WTC11 (cell line): ENCODE results near the gene MYMX. TPM values are rescaled to one million over a fixed set of nuclear protein-coding genes. Genes with fewer than 3 reads are reported as not detected.

Source experiments
- ATAC-seq: fragments of 200-7000 bp; cut with Tn5 transposase; 2 replicates; pipeline ENCODE4 v1.10.0; 2021; ENCODE audit warnings: mild to moderate bottlenecking, moderate library complexity
- CTCF ChIA-PET: fragments of 300-600 bp; sonication (Branson Sonifier 250); formaldehyde crosslinking; loops from one replicate; lab custom pipeline; 2021; ENCODE audit warnings: antibody characterized with exemption; lab: Charles Lee
- POLR2A ChIA-PET: fragments of 350-600 bp; sonication (Branson Sonifier 250); formaldehyde crosslinking; loops from one replicate; lab custom pipeline; 2021; ENCODE audit warnings: antibody characterized with exemption; lab: Charles Lee
- DNase-seq: peaks from one replicate; pipeline ENCODE4 v3.0.0; 2021; ENCODE audit warnings: low spot score
- H3K27ac Mint-ChIP-seq: 2 replicates; pipeline ENCODE4 v1.8.0; 2021; ENCODE audit warnings: mixed read lengths
- H3K27me3 Mint-ChIP-seq: 2 replicates; pipeline ENCODE4 v1.8.0; 2021; ENCODE audit warnings: low read depth, mild to moderate bottlenecking, moderate library complexity, mixed read lengths
- H3K36me3 Mint-ChIP-seq: 2 replicates; pipeline ENCODE4 v1.8.0; 2021; ENCODE audit warnings: mixed read lengths
- H3K4me1 Mint-ChIP-seq: 2 replicates; pipeline ENCODE4 v1.8.0; 2022; ENCODE audit warnings: mixed read lengths
- H3K4me3 Mint-ChIP-seq: 2 replicates; pipeline ENCODE4 v1.8.0; 2021; ENCODE audit warnings: mild to moderate bottlenecking, moderate library complexity, mixed read lengths
- H3K9me3 Mint-ChIP-seq: 2 replicates; pipeline ENCODE4 v1.8.0; 2021; ENCODE audit warnings: mixed read lengths
- AR ChIP-seq: fragments of 250-450 bp; sonication (Bioruptor Pico); IDR thresholded peaks from 2 replicates; pipeline ENCODE4 v1.9.0; 2021; ENCODE audit warnings: mild to moderate bottlenecking
- ARID4B ChIP-seq: sonication (generic); formaldehyde crosslinking; IDR thresholded peaks from 2 replicates; pipeline ENCODE4 v1.8.0; 2023; ENCODE audit warnings: missing genetic modification reagents, mild to moderate bottlenecking, borderline replicate concordance
- CBFB ChIP-seq: sonication (generic); formaldehyde crosslinking; IDR thresholded peaks from 2 replicates; pipeline ENCODE4 v1.8.1; 2022; ENCODE audit warnings: mild to moderate bottlenecking, low read depth, missing genetic modification reagents
- CTCF ChIP-seq: fragments of 200-600 bp; IDR thresholded peaks from 2 replicates; pipeline ENCODE4 v1.8.0; 2022; ENCODE audit warnings: antibody characterized with exemption
- E2F5 ChIP-seq: sonication (generic); formaldehyde crosslinking; IDR thresholded peaks from 2 replicates; pipeline ENCODE4 v1.8.1; 2022; ENCODE audit warnings: mild to moderate bottlenecking, moderate library complexity, missing genetic modification reagents
- ELF4 ChIP-seq: sonication (generic); formaldehyde crosslinking; IDR thresholded peaks from 2 replicates; pipeline ENCODE4 v1.8.1; 2022; ENCODE audit warnings: low read depth, mild to moderate bottlenecking, moderate library complexity, missing genetic modification reagents
- ESRRA ChIP-seq: sonication (generic); formaldehyde crosslinking; IDR thresholded peaks from 2 replicates; pipeline ENCODE4 v1.8.1; 2022; ENCODE audit warnings: mild to moderate bottlenecking, missing genetic modification reagents, borderline replicate concordance
- FOXK1 ChIP-seq: sonication (generic); formaldehyde crosslinking; IDR thresholded peaks from 2 replicates; pipeline ENCODE4 v1.8.0; 2022; ENCODE audit warnings: mild to moderate bottlenecking, moderate library complexity, missing genetic modification reagents
- NR1H2 ChIP-seq: sonication (generic); formaldehyde crosslinking; IDR thresholded peaks from 2 replicates; pipeline ENCODE4 v1.9.0; 2021; ENCODE audit warnings: mild to moderate bottlenecking, moderate library complexity, missing genetic modification reagents
- RELA ChIP-seq: sonication (generic); formaldehyde crosslinking; IDR thresholded peaks from 2 replicates; pipeline ENCODE4 v1.8.1; 2022; ENCODE audit warnings: missing genetic modification reagents, mild to moderate bottlenecking, borderline replicate concordance
- STAT6 ChIP-seq: sonication (generic); formaldehyde crosslinking; conservative IDR thresholded peaks from 2 replicates; pipeline ENCODE4 v1.8.1; 2023; ENCODE audit warnings: mild to moderate bottlenecking, low read depth, missing genetic modification reagents, moderate library complexity
- TEAD4 ChIP-seq: sonication (generic); formaldehyde crosslinking; IDR thresholded peaks from 2 replicates; pipeline ENCODE4 v1.8.0; 2022; ENCODE audit warnings: mild to moderate bottlenecking, missing genetic modification reagents
- USF1 ChIP-seq: sonication (generic); formaldehyde crosslinking; IDR thresholded peaks from 2 replicates; pipeline ENCODE4 v1.8.0; 2022; ENCODE audit warnings: mild to moderate bottlenecking, missing genetic modification reagents
- ZNF219 ChIP-seq: sonication (generic); formaldehyde crosslinking; IDR thresholded peaks from 2 replicates; pipeline ENCODE4 v1.8.0; 2023; ENCODE audit warnings: missing genetic modification reagents, mild to moderate bottlenecking, borderline replicate concordance
- ZNF317 ChIP-seq: sonication (generic); formaldehyde crosslinking; IDR thresholded peaks from 2 replicates; pipeline ENCODE4 v1.8.1; 2023; ENCODE audit warnings: low read depth, mild to moderate bottlenecking, moderate library complexity, missing genetic modification reagents, borderline replicate concordance
- ZNF512 ChIP-seq: sonication (generic); formaldehyde crosslinking; IDR thresholded peaks from 2 replicates; pipeline ENCODE4 v1.8.1; 2022; ENCODE audit warnings: missing genetic modification reagents, borderline replicate concordance
- total RNA-seq: library from RNA; stranded (reverse); gene quantifications from 3 replicates; pipeline ENCODE4 v1.2.3, GENCODE V29; 2021

Gene MYMX
- total RNA-seq, 1 experiment from 2014 or later, result 3.9 TPM

GRCh38 chr6:44169154-44169553 is 47.6 kb upstream of the MYMX start:
- H3K27me3 Mint-ChIP-seq, result peaks cover 5% of the 10 kb centered on the region; the same call in 1 of the 2 replicates
- no peak overlapping the region for H3K27ac Mint-ChIP-seq
- CTCF ChIA-PET, result interaction anchor here (0.5 to 2.7 kb wide), 7 partner anchors 33 to 144 kb away, joined by 3 to 14 read pairs (median 5); partner anchors contain the start of gene AARS2
- no peak for ATAC-seq
- H3K4me1 Mint-ChIP-seq, result peaks cover 31% of the 10 kb centered on the region
- POLR2A ChIA-PET, result interaction anchor here (1.0 kb wide), 1 partner anchor 50 kb away, joined by 4 read pairs; no protein-coding TSS in a partner anchor
- TF ChIP-seq RELA (CRISPR knock-in tag), result no peak
- no peak for TF ChIP-seq CTCF
- no peak for TF ChIP-seq USF1 (CRISPR knock-in tag)
- TF ChIP-seq CBFB (CRISPR knock-in tag), result no peak
- TF ChIP-seq ESRRA (CRISPR knock-in tag), result no peak
- TF ChIP-seq NR1H2 (CRISPR knock-in tag), result no peak
- TF ChIP-seq STAT6, result no peak
- no peak for TF ChIP-seq AR
- no peak for TF ChIP-seq TEAD4
- TF ChIP-seq ELF4 (CRISPR knock-in tag), result no peak
- TF ChIP-seq ZNF317 (CRISPR knock-in tag), result no peak
- no peak for TF ChIP-seq FOXK1
- TF ChIP-seq ZNF512 (CRISPR knock-in tag), result no peak
- TF ChIP-seq E2F5 (CRISPR knock-in tag), result no peak
- no peak for TF ChIP-seq ARID4B
- TF ChIP-seq ZNF219 (CRISPR knock-in tag), result no peak
- DNase-seq, result no peak
- H3K4me3 Mint-ChIP-seq, result no peak overlapping the region
- H3K36me3 Mint-ChIP-seq, result peaks cover 4% of the 10 kb centered on the region; the same call in 1 of the 2 replicates
- peaks cover 8% of the 10 kb centered on the region for H3K9me3 Mint-ChIP-seq
